Memory B cell (primary cell): ENCODE data around the gene MDC1.

Source experiments
- ATAC-seq: fragments of 150-1000 bp; cut with Tn5 transposase; 2 replicates; pipeline ENCODE4 v1.10.0; 2021; ENCODE audit warnings: low read depth, mild to moderate bottlenecking, moderate library complexity
- DNase-seq, 2 donors: peaks; one replicate each; pipeline ENCODE4 v3.0.0; 2022; ENCODE audit warnings: low spot score in 2 of 2
- H3K27ac Mint-ChIP-seq: one replicate; pipeline ENCODE4 v1.8.0; 2022; ENCODE audit warnings: mild to moderate bottlenecking, moderate library complexity, mixed read lengths
- H3K27me3 Mint-ChIP-seq: one replicate; pipeline ENCODE4 v1.8.0; 2022; ENCODE audit warnings: mixed read lengths
- H3K36me3 Mint-ChIP-seq: one replicate; pipeline ENCODE4 v1.8.0; 2022; ENCODE audit warnings: mild to moderate bottlenecking, mixed read lengths
- H3K4me1 Mint-ChIP-seq: one replicate; pipeline ENCODE4 v1.8.0; 2022; ENCODE audit warnings: mixed read lengths
- H3K4me3 Mint-ChIP-seq: one replicate; pipeline ENCODE4 v1.8.0; 2022; ENCODE audit warnings: mild to moderate bottlenecking, moderate library complexity, mixed read lengths
- H3K9me3 Mint-ChIP-seq: one replicate; pipeline ENCODE4 v1.8.0; 2022; ENCODE audit warnings: mixed read lengths

The MDC1 gene

DNA sequence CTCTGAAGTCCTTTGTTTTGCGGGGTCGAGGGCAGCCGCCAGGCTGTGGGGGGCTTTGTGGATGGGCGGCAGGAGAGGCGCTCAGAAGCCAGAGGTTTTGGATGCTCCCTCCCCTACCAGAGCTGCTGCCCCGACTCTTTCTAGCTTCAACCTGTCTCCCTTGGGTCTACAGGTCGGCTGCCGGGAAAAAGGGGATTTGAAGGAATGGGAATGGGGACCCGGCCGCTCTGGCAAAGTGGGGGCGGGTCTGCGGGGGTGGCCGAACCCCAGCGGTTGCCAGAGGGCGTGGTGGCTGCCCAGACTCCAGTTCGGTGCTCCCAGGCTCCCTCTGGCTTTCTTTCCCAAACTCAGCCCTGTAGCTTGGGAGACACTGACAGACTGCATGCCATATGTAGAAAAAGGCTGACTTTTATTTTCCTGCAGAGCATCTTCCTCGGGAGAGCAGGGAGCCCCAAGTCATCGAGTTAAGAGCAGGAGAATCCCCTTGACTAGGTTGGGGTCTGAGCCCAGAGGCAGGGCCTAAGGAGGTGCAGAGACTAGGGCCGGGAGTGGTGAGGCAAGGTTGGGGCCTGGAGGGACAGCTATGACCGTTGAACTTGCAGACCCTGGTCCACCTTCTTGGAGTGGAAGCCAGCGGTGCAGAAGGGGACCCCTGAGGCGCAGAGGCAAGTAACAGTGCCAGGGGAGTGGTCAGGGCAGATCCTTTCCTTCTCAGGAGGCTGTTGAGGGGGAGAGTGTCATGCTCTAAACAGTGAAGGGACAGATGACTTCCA lies 29.2 kb downstream of the MDC1 start:
- Mint-ChIP-seq H3K36me3 (peaks cover 27% of the 10 kb centered on the region), H3K27ac (peak overlapping the region; percentile 90), H3K9me3 (no peaks in the 10 kb centered on the region), H3K27me3 (no peaks in the 10 kb centered on the region), H3K4me1 (peaks cover 48% of the 10 kb centered on the region), H3K4me3 (peak overlapping the region; percentile 98)
- ATAC-seq (no peak), DNase-seq (peak in 1 of 2 donors; percentile 42)

- no peaks in the 10 kb centered on the region for H3K9me3 Mint-ChIP-seq
- no peaks in the 10 kb centered on the region for H3K27me3 Mint-ChIP-seq
- H3K4me3 Mint-ChIP-seq, result peak overlapping the region; percentile 98
- H3K4me1 Mint-ChIP-seq, result peaks cover 52% of the 10 kb centered on the region
- H3K36me3 Mint-ChIP-seq, result peaks cover 32% of the 10 kb centered on the region
- DNase-seq, result peak; percentile 77 to 81
- peak overlapping the region; percentile 90 for H3K27ac Mint-ChIP-seq
- ATAC-seq, result peak; percentile 41
Observed at GRCh38 chr6:30686908-30687658, 30.0 kb downstream of the MDC1 start.

DNA sequence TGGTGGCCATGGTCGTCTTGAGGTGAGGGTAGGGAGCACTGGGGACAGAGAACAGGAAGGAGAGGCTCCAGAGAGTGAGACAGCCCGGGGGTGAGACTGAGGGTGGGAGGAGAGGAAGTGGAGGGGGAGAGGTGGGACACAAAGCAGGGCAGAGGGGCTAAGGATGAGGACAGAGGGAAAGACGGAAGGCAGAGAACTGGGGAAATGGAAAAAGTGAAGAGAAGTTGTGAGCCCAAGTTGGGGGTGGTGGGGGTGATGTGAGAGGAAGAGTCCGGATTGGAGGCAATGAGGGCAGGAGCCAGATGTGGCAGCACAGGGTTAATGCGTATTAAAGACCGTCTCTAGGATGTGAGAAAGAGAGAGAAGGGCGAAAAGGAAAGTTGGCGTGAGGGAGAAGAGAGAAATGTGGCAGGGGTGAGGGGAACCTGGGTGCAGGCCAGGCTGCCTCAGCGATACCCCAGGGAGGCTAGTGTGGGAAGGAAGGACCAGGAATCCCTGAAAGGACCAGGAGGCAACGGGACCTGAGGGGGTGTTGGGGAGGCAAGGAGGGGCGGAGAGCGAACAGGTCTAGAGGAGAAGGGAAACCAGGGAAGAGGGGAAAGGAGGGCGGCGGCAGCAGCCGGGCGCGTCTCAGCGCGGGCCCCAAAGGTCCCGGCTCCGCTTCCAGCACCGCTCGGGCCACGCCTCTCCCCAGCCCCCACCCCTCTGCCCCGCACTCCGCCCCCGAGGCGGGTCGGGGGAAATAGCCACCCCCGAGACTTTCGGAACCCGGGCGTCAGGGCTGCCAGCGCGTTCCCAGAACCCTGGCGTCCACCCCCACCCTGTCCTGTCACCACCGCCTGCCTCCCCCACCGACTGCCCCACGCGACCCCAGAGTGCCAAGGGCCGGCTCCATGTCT lies 30.8 kb downstream of the MDC1 start, which contains the start of gene PPP1R18:
PPP1R18 (minus strand) TSS at position 637 of the 899 bp plus-strand sequence; CDS start at position 10, 627 bp downstream.
- Mint-ChIP-seq H3K4me1 (peaks cover 53% of the 10 kb centered on the region), H3K36me3 (peaks cover 34% of the 10 kb centered on the region), H3K4me3 (peak within 1 kb of the TSS; percentile 98), H3K9me3 (no peaks in the 10 kb centered on the region), H3K27me3 (no peaks in the 10 kb centered on the region), H3K27ac (peak within 1 kb of the TSS; percentile 90)
- DNase-seq (peak; percentile 71 to 73), ATAC-seq (peak; percentile 45)

DNA sequence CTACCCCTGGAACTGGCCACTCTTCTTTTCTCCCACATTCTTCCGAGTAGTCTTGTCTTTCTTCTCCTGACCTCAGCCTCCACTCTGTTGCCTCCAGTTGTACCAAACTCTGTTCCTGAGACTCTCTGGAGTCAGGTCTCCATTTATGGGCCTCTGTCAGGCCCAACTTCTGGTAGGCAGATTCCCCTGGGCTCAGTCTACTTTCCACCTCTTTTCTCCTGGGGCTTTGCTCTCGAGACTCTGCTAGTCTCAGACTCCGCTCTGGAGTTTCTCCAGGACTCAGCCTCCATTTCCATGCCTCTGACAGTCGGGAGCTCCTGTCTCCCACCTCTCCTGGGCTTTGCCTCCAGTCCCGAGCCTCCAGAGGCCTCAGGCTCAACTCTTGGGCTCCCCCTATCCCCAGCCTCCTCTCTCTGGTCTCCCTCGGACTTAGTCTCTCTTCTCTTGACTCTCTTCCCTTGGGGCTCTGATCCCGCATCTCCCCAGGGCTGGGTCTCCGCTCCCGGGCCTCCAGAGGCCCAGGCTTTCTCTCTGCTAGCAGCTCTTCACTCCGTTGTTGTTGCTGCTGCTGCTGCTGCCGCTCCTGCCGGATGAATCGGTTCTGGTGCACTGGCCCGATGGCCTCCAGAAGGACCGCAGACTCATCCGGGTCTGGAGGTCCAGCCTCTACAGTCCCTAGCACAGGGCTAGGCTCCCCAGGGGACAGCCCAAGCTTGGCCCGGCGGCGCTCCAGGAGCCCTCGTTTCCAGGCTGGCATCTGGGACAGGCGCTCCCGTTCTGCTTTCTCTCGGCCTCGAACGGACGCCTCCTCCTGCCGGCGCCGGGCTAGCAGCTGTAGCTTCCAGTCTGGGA lies 31.7 kb downstream of the MDC1 start:
- DNase-seq (no peak), ATAC-seq (no peak)
- H3K4me1 Mint-ChIP-seq, result peaks cover 53% of the 10 kb centered on the region
- peaks cover 38% of the 10 kb centered on the region for H3K36me3 Mint-ChIP-seq
- no peaks in the 10 kb centered on the region for H3K27me3 Mint-ChIP-seq
- no peaks in the 10 kb centered on the region for H3K9me3 Mint-ChIP-seq
- peak overlapping the region; percentile 90 for H3K27ac Mint-ChIP-seq
- peak overlapping the region; percentile 98 for H3K4me3 Mint-ChIP-seq

DNA sequence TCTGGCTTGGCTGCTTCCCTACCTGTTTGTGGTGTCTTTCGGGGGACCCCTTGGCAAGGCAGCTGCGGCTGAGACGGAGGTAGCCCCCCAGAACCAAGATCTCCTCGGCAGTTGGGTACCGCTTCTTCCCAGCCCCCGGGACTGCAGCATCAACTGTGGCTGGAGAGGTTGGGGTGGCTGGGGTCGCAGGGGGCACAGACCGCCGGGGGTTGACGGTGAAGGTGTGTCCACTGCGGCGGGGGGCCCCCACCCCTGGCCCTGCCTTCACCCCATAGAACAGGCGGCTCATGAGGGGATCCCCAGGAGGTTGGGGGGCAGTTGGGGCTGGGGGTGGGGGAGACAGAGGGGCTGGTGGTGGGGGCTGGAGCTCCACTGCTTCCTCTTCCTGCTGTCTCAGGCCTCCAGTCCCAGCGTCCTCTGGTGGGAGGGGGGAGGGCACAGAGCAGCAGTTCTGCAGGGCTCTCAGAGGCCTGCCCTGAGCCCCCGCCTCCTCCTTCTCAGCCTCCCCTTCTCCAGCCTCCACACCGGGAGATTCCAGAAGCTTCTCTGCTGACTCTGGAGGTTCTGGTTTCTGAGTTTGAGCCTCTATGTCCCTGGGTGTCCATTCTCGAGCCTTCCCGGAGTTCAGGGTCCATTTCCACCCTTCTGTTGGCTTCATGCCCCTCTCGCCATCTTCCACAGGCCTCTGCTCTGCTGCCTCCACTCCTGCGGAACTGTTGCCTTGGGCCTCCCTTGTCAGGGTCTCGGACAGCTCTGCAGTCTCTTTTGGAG lies 32.5 kb downstream of the MDC1 start:
- Mint-ChIP-seq H3K27me3 (no peaks in the 10 kb centered on the region), H3K4me1 (peaks cover 52% of the 10 kb centered on the region), H3K27ac (peak overlapping the region; percentile 92), H3K36me3 (peaks cover 40% of the 10 kb centered on the region), H3K4me3 (peak overlapping the region; percentile 98), H3K9me3 (no peaks in the 10 kb centered on the region)
- ATAC-seq (no peak), DNase-seq (no peak)

DNA sequence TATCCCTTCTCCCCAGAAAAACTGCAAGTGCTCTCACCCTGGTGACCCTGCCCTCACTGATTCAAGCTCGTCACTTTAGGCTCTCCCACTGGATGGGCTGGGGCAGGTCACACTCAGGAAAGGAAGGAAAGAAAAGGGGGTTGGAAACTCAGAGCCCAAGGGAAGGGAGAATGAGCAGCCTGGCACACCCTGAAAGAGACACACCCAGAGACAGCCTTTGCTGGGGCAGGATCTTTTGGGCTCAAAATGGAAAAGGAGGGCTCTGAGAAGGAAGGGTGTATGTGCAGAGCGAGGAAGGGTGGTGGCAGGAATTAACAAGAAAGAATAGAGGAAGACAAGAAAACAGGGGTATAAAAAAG lies 33.1 kb downstream of the MDC1 start:
- Mint-ChIP-seq H3K4me3 (peak overlapping the region; percentile 98), H3K27me3 (no peaks in the 10 kb centered on the region), H3K36me3 (peaks cover 43% of the 10 kb centered on the region), H3K27ac (peak overlapping the region; percentile 92), H3K9me3 (no peaks in the 10 kb centered on the region), H3K4me1 (peaks cover 51% of the 10 kb centered on the region)
- ATAC-seq (no peak), DNase-seq (no peak)

GRCh38 chr6:30683183-30683979 lies 33.7 kb downstream of the MDC1 start:
- H3K4me3 Mint-ChIP-seq, result peak overlapping the region; percentile 98
- DNase-seq (no peak), ATAC-seq (no peak)
- peaks cover 45% of the 10 kb centered on the region for H3K36me3 Mint-ChIP-seq
- no peaks in the 10 kb centered on the region for H3K9me3 Mint-ChIP-seq
- peaks cover 48% of the 10 kb centered on the region for H3K4me1 Mint-ChIP-seq
- H3K27ac Mint-ChIP-seq, result peak overlapping the region; percentile 92
- H3K27me3 Mint-ChIP-seq, result no peaks in the 10 kb centered on the region

DNA sequence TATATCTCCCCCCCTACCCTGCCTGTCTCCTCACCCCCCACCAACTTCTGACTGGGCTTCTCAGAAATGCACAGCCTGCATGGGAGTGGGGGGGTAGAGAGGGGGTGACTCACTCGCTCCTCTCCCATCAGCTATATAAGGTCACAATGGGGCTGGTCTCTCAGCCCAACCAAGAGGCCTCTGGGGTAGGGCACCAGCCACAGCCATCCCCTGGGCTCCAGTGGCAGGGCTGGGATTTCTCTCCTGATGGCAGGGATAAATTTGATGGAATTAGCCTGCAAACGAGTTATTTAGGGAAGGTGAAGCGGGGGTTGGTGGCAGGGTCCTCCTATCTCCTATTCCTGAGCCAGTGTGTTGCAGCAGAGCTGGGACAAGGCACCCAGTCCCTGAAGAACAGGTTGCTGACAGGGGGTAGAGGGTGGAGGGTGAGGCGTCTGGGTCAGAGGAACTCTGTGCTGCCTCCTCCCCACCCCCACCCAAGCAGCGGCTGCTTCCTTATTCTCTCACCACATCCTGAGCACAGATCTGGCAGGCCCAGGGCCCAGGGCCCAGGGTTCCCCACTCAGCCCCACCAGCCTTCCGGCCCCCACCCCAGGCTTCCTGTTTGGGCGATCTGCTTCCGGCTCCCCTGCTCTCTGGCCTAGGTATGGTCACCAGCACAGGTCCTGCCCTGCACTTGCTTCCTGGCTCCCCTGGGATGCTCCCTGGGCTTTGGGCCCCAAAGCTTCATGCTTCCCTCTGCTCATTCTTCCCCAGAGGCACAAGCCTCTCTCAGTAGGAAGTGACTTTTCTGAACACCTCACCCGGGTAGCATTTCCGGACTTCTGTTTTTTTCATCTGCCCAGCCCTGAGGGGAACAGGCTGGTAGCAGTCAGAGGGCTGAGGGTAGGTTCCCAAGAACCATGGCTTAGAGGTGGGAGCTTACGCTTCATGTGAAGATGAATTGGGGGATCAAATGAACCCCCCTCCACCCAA lies 34.7 kb downstream of the MDC1 start:
- H3K36me3 Mint-ChIP-seq, result peaks cover 45% of the 10 kb centered on the region

GRCh38 chr6:30681766-30682142 lies 35.3 kb downstream of the MDC1 start:
- Mint-ChIP-seq H3K27me3 (no peaks in the 10 kb centered on the region), H3K9me3 (no peaks in the 10 kb centered on the region), H3K4me3 (peak overlapping the region; percentile 98), H3K27ac (peak overlapping the region; percentile 92), H3K4me1 (peaks cover 39% of the 10 kb centered on the region), H3K36me3 (peaks cover 45% of the 10 kb centered on the region)
- DNase-seq (no peak), ATAC-seq (no peak)

More for the DNA sequence above, 34.7 kb downstream of the MDC1 start:
- Mint-ChIP-seq H3K9me3 (no peaks in the 10 kb centered on the region), H3K27ac (peak overlapping the region; percentile 92), H3K4me3 (peak overlapping the region; percentile 98), H3K4me1 (peaks cover 39% of the 10 kb centered on the region), H3K27me3 (no peaks in the 10 kb centered on the region)
- peak; percentile 76 to 86 for DNase-seq
- ATAC-seq, result peak; percentile 70

- H3K27me3 Mint-ChIP-seq, result no peaks in the 10 kb centered on the region
- peak overlapping the region; percentile 98 for H3K4me3 Mint-ChIP-seq
- H3K27ac Mint-ChIP-seq, result peak overlapping the region; percentile 64
- H3K4me1 Mint-ChIP-seq, result peaks cover 40% of the 10 kb centered on the region
- DNase-seq (no peak), ATAC-seq (no peak)
- H3K36me3 Mint-ChIP-seq, result peaks cover 39% of the 10 kb centered on the region
- no peaks in the 10 kb centered on the region for H3K9me3 Mint-ChIP-seq
Observed at GRCh38 chr6:30679765-30680535, 37.1 kb downstream of the MDC1 start.
